GM23248 (cell line): ENCODE data around the gene MAGEF1. TPM values are rescaled to one million over a fixed set of nuclear protein-coding genes. Genes with fewer than 3 reads are reported as not detected.

Experiments used
- DNase-seq: peaks from one replicate; pipeline ENCODE4 v3.0.0-alpha.2; 2015
- H2AFZ ChIP-seq: fragments of 200-600 bp; sonication (generic); 2 replicates; pipeline ENCODE4 v1.6.1; 2016; ENCODE audit warnings: antibody characterized with exemption
- H3F3A ChIP-seq: fragments of 200-600 bp; sonication (generic); 2 replicates; pipeline ENCODE4 v1.6.1; 2016; ENCODE audit warnings: mild to moderate bottlenecking, antibody characterized with exemption, mixed run types; ENCODE audit not compliant: insufficient read depth
- H3K27ac ChIP-seq: fragments of 200-600 bp; sonication (generic); 2 replicates; pipeline ENCODE4 v1.5.1; 2016; ENCODE audit warnings: mild to moderate bottlenecking
- H3K27me3 ChIP-seq: fragments of 200-600 bp; sonication (generic); replicated peaks from 2 replicates; pipeline ENCODE4 v1.6.1; 2016; ENCODE audit warnings: mild to moderate bottlenecking; ENCODE audit not compliant: insufficient read depth
- H3K36me3 ChIP-seq: fragments of 200-600 bp; sonication (generic); 2 replicates; pipeline ENCODE4 v1.6.1; 2016; ENCODE audit warnings: low read depth, mild to moderate bottlenecking
- H3K4me1 ChIP-seq: fragments of 200-600 bp; sonication (generic); 2 replicates; pipeline ENCODE4 v1.6.1; 2016; ENCODE audit warnings: mild to moderate bottlenecking; ENCODE audit not compliant: insufficient read depth
- H3K4me2 ChIP-seq: fragments of 200-600 bp; sonication (generic); one replicate; pipeline ENCODE4 v1.6.1; 2016; ENCODE audit warnings: mild to moderate bottlenecking; ENCODE audit not compliant: unreplicated experiment
- H3K4me3 ChIP-seq: fragments of 200-600 bp; sonication (generic); 2 replicates; pipeline ENCODE4 v1.5.1; 2016; ENCODE audit warnings: mild to moderate bottlenecking
- H3K79me2 ChIP-seq: fragments of 200-600 bp; sonication (generic); 2 replicates; pipeline ENCODE4 v1.6.1; 2016; ENCODE audit warnings: mild to moderate bottlenecking; ENCODE audit not compliant: insufficient read depth
- H3K9ac ChIP-seq: fragments of 200-600 bp; sonication (generic); 2 replicates; pipeline ENCODE4 v1.6.1; 2016; ENCODE audit warnings: mild to moderate bottlenecking
- H3K9me2 ChIP-seq: fragments of 200-600 bp; sonication (generic); 2 replicates; pipeline ENCODE4 v1.6.1; 2016; ENCODE audit warnings: mixed run types, mild to moderate bottlenecking, moderate library complexity; ENCODE audit not compliant: insufficient read depth
- H3K9me3 ChIP-seq: fragments of 200-600 bp; sonication (generic); one replicate; pipeline ENCODE4 v1.6.1; 2017; ENCODE audit warnings: low read depth
- H4K20me1 ChIP-seq: fragments of 200-600 bp; sonication (generic); 2 replicates; pipeline ENCODE4 v1.6.0; 2016; ENCODE audit not compliant: insufficient read depth
- EZH2 ChIP-seq: fragments of 200-600 bp; sonication (generic); IDR thresholded peaks from 2 replicates; pipeline ENCODE4 v1.6.1; 2018; ENCODE audit warnings: antibody characterized with exemption, mild to moderate bottlenecking; ENCODE audit not compliant: insufficient read depth, poor library complexity, severe bottlenecking
- EZH2phosphoT487 ChIP-seq: fragments of 200-600 bp; sonication (generic); IDR thresholded peaks from 2 replicates; pipeline ENCODE4 v1.6.1; 2018; ENCODE audit warnings: antibody characterized with exemption, moderate library complexity, mild to moderate bottlenecking, low read depth; ENCODE audit not compliant: insufficient read depth
- WGBS, 2 experiments: methylation state at CpG; one replicate each; pipeline ENCODE4 v1.1.6; 2015 to 2017; ENCODE audit warnings: low lambda C conversion rate in 2 of 2, low coverage in 1 of 2; ENCODE audit errors: missing lambda C conversion rate in 2 of 2; 5-methylcytosine and 5-hydroxymethylcytosine counted together
- in situ Hi-C: fragments of 300-500 bp; cut with MboI; formaldehyde crosslinking; loops from 2 replicates; pipeline ENCODE4 v1.15.0; 2020
- polyA plus RNA-seq: library from polyadenylated mRNA; unstranded; fragments of >200 nt; fragmentation: Nextera tagmentation; extraction: Ambion mirVana; gene quantifications from 2 replicates; pipeline ENCODE4 v1.2.1, GENCODE V29; 2016
- total RNA-seq: library from RNA; depleted of rRNA; stranded (reverse); fragments of >200 nt; shearing (Covaris generic); gene quantifications from 2 replicates; pipeline ENCODE4 v1.2.3, GENCODE V29; 2014

The MAGEF1 gene
- total and polyA plus RNA-seq, 2 experiments from 2014 or later: 38.9 to 39.0 TPM

DNA sequence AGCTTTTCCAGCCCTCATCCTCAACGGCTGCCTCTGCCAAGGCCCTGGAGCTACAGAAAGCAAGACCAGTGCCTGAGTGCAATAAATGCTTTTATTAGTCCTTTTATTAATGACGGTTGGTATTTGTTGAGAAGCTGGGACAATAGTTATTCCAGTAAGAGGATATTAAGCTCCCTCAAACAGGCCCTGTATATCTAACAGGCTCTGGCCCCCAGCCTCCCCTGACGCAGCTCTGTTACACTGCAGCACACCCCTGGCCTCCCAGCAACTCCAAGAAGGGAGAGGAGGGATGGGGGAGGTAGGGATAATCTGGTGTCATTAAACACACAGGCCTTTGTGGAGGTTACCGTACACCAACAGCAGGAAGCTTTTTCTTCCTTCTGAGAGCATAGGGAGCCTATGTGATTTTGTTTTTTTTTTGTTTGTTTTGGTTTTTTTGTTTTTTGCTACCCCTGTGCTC lies 30.8 kb upstream of the MAGEF1 start:
- Histone ChIP-seq H2AFZ (no peak overlapping the region), H3F3A (0 out of 2 replicates have a peak, but pooled peaks cover under 1% of the 10 kb centered on the region), H3K27me3 (no peaks in the 10 kb centered on the region), H3K9ac (no peak overlapping the region), H3K9me2 (no peaks in the 10 kb centered on the region), H4K20me1 (no peaks in the 10 kb centered on the region), H3K9me3 (no peaks in the 10 kb centered on the region), H3K4me1 (peaks cover 24% of the 10 kb centered on the region), H3K4me2 (no peak overlapping the region), H3K36me3 (no peaks in the 10 kb centered on the region), H3K4me3 (no peak overlapping the region), H3K79me2 (no peaks in the 10 kb centered on the region), H3K27ac (no peak overlapping the region)
- WGBS, 2 experiments: 47 to 60% methylated on average over 4 of the region's 4 CpGs
- TF ChIP-seq EZH2 (no peak), EZH2phosphoT487 (no peak)
- in situ Hi-C loops: no loop called here
- DNase-seq: no peak

DNA sequence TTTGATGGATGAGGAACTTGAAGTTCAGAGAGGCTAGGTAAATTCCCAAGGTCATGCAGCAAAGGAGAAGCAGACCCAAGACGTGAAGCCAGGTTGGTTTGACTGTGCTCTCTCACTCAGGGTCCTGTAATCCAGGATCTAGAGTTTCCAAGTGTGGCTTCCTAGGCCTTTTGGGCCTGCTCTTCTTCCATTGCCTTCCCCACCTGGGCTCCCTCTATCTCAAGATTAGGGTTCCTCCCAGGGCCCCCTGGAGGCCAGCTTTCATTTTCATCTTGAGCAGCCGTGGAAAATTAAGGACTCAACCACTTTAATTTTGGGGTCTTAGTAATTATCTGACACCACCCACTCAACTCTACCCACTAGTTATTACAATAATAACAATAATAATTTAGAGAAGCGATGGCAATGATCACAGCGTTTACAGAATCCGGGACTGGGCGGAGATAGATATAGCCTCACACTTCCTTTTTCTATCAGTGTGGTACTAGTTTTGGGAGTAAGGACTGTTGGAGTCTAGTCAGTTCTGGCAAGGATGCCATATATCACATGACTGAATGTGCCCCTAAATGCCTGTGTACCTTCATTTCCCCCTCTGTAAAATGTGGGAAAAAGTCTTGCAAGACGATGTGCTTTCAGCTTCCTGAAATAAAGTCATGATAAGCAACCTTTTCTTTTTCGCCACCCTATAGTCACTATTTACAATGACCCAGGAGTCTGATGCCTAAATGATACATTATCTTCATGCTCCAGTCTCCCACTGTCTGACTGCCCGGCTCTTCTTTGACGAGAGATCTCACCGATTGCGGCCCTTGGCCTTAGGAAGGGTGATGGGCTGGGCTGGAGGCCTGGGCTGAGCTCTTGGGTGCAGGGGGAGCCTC lies 30.2 kb upstream of the MAGEF1 start:
- H2AFZ ChIP-seq: no peak overlapping the region
- no peak overlapping the region for H3K4me2 ChIP-seq
- no peak overlapping the region for H3K9ac ChIP-seq

DNA sequence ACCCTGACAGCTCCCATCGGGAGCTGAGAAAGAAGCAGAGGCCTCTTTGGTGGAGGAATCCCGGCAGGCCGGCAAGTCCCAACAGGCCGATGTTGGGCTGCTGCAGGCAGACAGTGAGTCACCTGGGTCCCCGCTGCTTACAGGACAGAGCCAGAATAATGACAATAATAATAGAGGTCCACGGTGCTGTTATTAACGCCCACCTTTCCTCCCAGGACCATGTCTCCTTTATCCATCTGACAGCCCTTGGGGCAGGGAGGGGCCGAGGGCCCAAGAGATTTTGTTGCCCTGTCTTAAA lies 29.3 kb upstream of the MAGEF1 start:
- peaks cover 26% of the 10 kb centered on the region for H3K4me1 ChIP-seq
- in situ Hi-C loops: no loop called here
- no peak overlapping the region for H3K4me3 ChIP-seq
- H3F3A ChIP-seq: peaks cover 4% of the 10 kb centered on the region; the same call in 1 of the 2 replicates
- WGBS, 2 experiments: 83 to 93% methylated on average over 8 of the region's 8 CpGs
- H3K27ac ChIP-seq: no peak overlapping the region
- H3K4me2 ChIP-seq: no peak overlapping the region
- TF ChIP-seq EZH2phosphoT487 (no peak), EZH2 (no peak)
- no peaks in the 10 kb centered on the region for H3K9me3 ChIP-seq
- H3K27me3 ChIP-seq: no peaks in the 10 kb centered on the region
- H3K79me2 ChIP-seq: no peaks in the 10 kb centered on the region
- no peaks in the 10 kb centered on the region for H4K20me1 ChIP-seq
- no peak overlapping the region for H3K9ac ChIP-seq
- no peak overlapping the region for H2AFZ ChIP-seq
- no peaks in the 10 kb centered on the region for H3K9me2 ChIP-seq
- no peak for DNase-seq
- no peaks in the 10 kb centered on the region for H3K36me3 ChIP-seq

More for the DNA sequence above, 30.2 kb upstream of the MAGEF1 start:
- H3K36me3 ChIP-seq: no peaks in the 10 kb centered on the region
- H3K9me3 ChIP-seq: no peaks in the 10 kb centered on the region
- H3K4me1 ChIP-seq: peaks cover 26% of the 10 kb centered on the region
- no peak overlapping the region for H3K27ac ChIP-seq
- TF ChIP-seq EZH2: no peak
- no peak for TF ChIP-seq EZH2phosphoT487
- H3K79me2 ChIP-seq: no peaks in the 10 kb centered on the region
- H3K27me3 ChIP-seq: no peaks in the 10 kb centered on the region
- no peak overlapping the region for H3K4me3 ChIP-seq
- in situ Hi-C loops: no loop called here
- H3K9me2 ChIP-seq: no peaks in the 10 kb centered on the region
- WGBS, 2 experiments: 83 to 87% methylated on average over 12 of the region's 12 CpGs
- H3F3A ChIP-seq: peaks cover 4% of the 10 kb centered on the region; the same call in 1 of the 2 replicates
- H4K20me1 ChIP-seq: no peaks in the 10 kb centered on the region
- DNase-seq: no peak

DNA sequence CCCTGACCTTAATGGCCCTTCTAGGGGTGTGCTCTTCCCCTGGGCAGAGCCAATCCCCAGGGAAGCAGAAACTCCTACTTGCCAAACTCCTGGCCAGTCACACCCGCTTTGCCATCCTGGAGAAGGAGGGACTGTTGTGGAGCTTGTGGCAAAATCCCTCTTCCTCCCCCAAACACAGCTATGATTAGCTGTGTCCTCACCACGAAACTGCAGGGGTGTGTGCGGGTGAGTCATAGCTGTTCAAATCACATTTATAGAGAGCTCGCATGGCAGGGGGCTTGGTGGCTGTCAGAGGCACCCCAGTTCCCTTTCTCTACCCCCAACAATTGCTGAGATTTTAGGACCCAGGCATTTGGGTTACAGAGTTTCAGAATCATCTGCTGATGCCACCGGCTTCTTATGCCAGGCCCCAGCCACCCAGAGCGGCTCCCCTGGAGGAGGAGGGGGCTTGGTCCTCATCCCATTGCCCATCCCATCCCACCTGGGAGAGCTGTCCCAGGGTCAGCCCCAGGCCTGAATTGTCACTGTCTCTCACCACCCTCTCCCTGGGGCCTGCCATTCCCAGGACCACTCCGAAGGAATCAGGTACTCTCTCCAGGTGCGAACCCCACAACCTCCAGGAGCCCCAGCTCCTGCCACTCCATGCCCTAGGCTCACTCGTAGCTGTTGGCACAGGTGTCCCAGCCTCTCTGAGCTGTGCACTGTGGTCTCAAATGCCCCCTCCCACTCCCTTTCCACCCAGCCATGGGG lies 28.8 kb upstream of the MAGEF1 start:
- Histone ChIP-seq H3K4me1 (peaks cover 26% of the 10 kb centered on the region), H3K4me2 (peak overlapping the region; percentile 31), H4K20me1 (no peaks in the 10 kb centered on the region), H3K9me2 (no peaks in the 10 kb centered on the region), H3K27ac (no peak overlapping the region), H3K4me3 (no peak overlapping the region), H2AFZ (peak overlapping the region; percentile 50; the same call in 1 of the 2 replicates), H3K36me3 (no peaks in the 10 kb centered on the region), H3K79me2 (no peaks in the 10 kb centered on the region), H3K9me3 (no peaks in the 10 kb centered on the region), H3K9ac (no peak overlapping the region), H3K27me3 (no peaks in the 10 kb centered on the region), H3F3A (peaks cover 4% of the 10 kb centered on the region; the same call in 1 of the 2 replicates)
- DNase-seq: peak; percentile 87
- no peak for TF ChIP-seq EZH2phosphoT487
- TF ChIP-seq EZH2: no peak
- in situ Hi-C loops: no loop called here
- WGBS, 2 experiments: 44 to 52% methylated on average over 8 to 9 of the region's 9 CpGs
